GM18520 (cell line): ENCODE measurements around the gene VPS37B.

Experiments used
- ATAC-seq: cut with Tn5 transposase; IDR thresholded peaks from one replicate; pipeline ENCODE4 v1.9.1; 2021; ENCODE audit not compliant: unreplicated experiment

Gene VPS37B

DNA sequence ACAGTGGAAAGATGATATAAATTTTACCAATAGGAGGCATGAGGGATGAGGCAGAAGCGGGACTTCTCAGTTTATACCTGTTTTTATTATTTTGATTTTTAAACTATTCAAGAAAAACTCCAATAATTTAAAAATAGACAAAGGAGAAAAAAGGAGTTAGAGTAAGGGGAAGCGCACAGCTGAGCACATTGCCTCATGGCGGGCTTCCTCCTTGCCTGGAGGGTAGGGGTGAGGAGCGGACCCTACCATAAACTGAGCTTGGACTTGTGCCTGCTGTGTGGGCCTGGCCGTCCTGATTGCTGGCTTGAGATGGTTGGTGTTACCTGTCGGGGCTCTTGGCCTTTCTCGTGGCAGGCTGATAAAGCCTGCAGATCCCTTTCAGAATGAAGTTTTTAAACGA is 75.8 kb downstream of the VPS37B start:
- no peak for ATAC-seq

GRCh38 chr12:122819209-122819785 is 76.6 kb downstream of the VPS37B start:
- no peak for ATAC-seq
